ENCODE results near the gene CAMK2A. TPM values are rescaled to one million over a fixed set of nuclear protein-coding genes. Genes with fewer than 3 reads are reported as not detected.
A peak's percentile ranks its signal among the peaks of the same experiment; 100 is the strongest.

CAMK2A gene
- polyA plus RNA-seq, 1 of the 3 experiments (the other 2 are of a cell fraction): 0.10 TPM

DNA sequence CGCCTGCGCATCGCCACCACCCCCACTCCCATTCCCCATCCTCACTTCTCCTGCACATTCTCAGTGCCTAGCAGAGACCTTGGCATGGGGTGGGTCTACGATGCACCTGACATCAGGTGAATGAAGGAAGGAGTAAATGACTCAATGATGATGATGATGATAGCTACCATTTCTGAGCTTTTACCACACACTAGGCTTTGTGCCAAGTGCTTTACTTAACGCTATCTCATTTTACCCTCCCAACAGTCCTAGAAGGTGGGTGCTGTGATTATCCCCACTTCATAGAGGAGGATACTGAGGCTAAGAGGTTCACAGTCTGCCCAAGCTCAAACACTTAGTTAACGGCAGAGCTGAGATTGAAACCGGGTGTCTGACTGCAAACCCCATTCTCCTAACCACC lies 27.1 kb downstream of the CAMK2A start:
- H3K27ac ChIP-seq (ENCODE audit: low read depth in 2 of 2, low read length in 1 of 2): no peak overlapping the region
- no peak for DNase-seq
- H4K20me1 ChIP-seq (ENCODE audit: insufficient read depth): no peaks in the 10 kb centered on the region
- H3K36me3 ChIP-seq (replicated peaks in 1 of 2; ENCODE audit: control insufficient read depth in 1 of 2, insufficient read depth in 2 of 2, low read length in 1 of 2): no peaks in the 10 kb centered on the region
- H3K79me2 ChIP-seq (ENCODE audit: insufficient read depth): no peaks in the 10 kb centered on the region
- WGBS (ENCODE audit: low lambda C conversion rate): 96% methylated on average over 7 of the region's 7 CpGs
- H3K27me3 ChIP-seq (ENCODE audit: insufficient read depth): no peaks in the 10 kb centered on the region
- ChIA-PET POLR2A (interaction anchor here (0.6 to 1.1 kb wide), 2 partner anchors 148 to 173 kb away, joined by 3 read pairs; no protein-coding TSS in a partner anchor), CTCF (interaction anchor here (1.0 to 4.0 kb wide), 4 partner anchors 10 to 88 kb away, joined by 3 to 15 read pairs (median 6); no protein-coding TSS in a partner anchor)
- no peak overlapping the region for H3K9ac ChIP-seq
- no peak overlapping the region; the same call in 1 of the 2 replicates for H3K4me2 ChIP-seq
- H2AFZ ChIP-seq (ENCODE audit: low read depth): no peak overlapping the region
- TF ChIP-seq MXI1 (IDR thresholded peaks at IDR 0.05; ENCODE audit: low read depth, low read length): no peak
- no peak for TF ChIP-seq GABPA (IDR thresholded peaks at IDR 0.05; ENCODE audit: low read depth)
- no peak for TF ChIP-seq TAF1 (IDR thresholded peaks at IDR 0.05; ENCODE audit: borderline replicate concordance, low read depth, low read length)
- TF ChIP-seq, protein P1, sequence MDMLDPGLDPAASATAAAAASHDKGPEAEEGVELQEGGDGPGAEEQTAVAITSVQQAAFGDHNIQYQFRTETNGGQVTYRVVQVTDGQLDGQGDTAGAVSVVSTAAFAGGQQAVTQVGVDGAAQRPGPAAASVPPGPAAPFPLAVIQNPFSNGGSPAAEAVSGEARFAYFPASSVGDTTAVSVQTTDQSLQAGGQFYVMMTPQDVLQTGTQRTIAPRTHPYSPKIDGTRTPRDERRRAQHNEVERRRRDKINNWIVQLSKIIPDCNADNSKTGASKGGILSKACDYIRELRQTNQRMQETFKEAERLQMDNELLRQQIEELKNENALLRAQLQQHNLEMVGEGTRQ (IDR thresholded peaks at IDR 0.05; ENCODE audit: borderline replicate concordance, low read depth, low read length): no peak
- TF ChIP-seq FOXJ3 (CRISPR knock-in tag; IDR thresholded peaks at IDR 0.05): no peak
- no peak overlapping the region for H3K4me3 ChIP-seq (ENCODE audit: low read depth in 2 of 2, low read length in 1 of 2)
- H3K9me2 ChIP-seq: no peaks in the 10 kb centered on the region
- H3K4me1 ChIP-seq (ENCODE audit: control insufficient read depth in 1 of 2, insufficient read depth in 2 of 2, low read depth in 1 of 2, low read length in 1 of 2): peaks cover 19 to 31% of the 10 kb centered on the region in 2 experiments; a peak in 3 of 4 replicates
- no peaks in the 10 kb centered on the region for H3K9me3 ChIP-seq
- H3F3A ChIP-seq (replicated peaks; ENCODE audit: insufficient read depth): no peaks in the 10 kb centered on the region

DNA sequence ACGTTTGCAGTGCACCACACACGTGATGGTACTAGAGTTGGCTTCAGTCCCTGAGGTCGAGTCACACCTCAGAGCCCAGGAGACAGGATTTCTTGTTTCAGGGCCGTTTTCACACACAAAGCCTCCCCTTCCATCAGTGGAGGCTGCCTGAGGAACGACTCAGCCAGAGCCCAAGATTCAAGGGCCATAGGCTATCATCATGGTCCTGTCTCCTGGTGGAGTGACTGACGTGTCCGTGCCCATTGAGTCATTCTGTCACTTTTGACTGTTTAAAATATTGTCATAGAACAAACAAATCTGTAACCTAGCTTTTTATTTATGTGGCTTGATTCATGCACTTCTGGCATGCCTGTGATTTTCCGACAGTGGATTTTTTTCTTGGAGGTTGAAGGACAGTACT lies 28.3 kb downstream of the CAMK2A start:
- Histone ChIP-seq H4K20me1 (ENCODE audit: insufficient read depth) (no peaks in the 10 kb centered on the region), H3K27ac (ENCODE audit: low read depth in 2 of 2, low read length in 1 of 2) (no peak overlapping the region), H2AFZ (ENCODE audit: low read depth) (peak overlapping the region; percentile 75; the same call in 1 of the 2 replicates), H3K27me3 (ENCODE audit: insufficient read depth) (no peaks in the 10 kb centered on the region), H3K4me3 (ENCODE audit: low read depth in 2 of 2, low read length in 1 of 2) (no peak overlapping the region), H3K4me2 (no peak overlapping the region), H3K36me3 (replicated peaks in 1 of 2; ENCODE audit: control insufficient read depth in 1 of 2, insufficient read depth in 2 of 2, low read length in 1 of 2) (no peaks in the 10 kb centered on the region), H3K9me3 (no peaks in the 10 kb centered on the region), H3K79me2 (ENCODE audit: insufficient read depth) (no peaks in the 10 kb centered on the region), H3K4me1 (ENCODE audit: control insufficient read depth in 1 of 2, insufficient read depth in 2 of 2, low read depth in 1 of 2, low read length in 1 of 2) (peaks cover 17 to 25% of the 10 kb centered on the region in 2 experiments; a peak in 3 of 4 replicates), H3K9ac (no peak overlapping the region), H3K9me2 (no peaks in the 10 kb centered on the region), H3F3A (replicated peaks; ENCODE audit: insufficient read depth) (no peaks in the 10 kb centered on the region)
- no peak for DNase-seq
- WGBS (ENCODE audit: low lambda C conversion rate): 49% methylated on average over 3 of the region's 8 CpGs
- TF ChIP-seq, protein P2, sequence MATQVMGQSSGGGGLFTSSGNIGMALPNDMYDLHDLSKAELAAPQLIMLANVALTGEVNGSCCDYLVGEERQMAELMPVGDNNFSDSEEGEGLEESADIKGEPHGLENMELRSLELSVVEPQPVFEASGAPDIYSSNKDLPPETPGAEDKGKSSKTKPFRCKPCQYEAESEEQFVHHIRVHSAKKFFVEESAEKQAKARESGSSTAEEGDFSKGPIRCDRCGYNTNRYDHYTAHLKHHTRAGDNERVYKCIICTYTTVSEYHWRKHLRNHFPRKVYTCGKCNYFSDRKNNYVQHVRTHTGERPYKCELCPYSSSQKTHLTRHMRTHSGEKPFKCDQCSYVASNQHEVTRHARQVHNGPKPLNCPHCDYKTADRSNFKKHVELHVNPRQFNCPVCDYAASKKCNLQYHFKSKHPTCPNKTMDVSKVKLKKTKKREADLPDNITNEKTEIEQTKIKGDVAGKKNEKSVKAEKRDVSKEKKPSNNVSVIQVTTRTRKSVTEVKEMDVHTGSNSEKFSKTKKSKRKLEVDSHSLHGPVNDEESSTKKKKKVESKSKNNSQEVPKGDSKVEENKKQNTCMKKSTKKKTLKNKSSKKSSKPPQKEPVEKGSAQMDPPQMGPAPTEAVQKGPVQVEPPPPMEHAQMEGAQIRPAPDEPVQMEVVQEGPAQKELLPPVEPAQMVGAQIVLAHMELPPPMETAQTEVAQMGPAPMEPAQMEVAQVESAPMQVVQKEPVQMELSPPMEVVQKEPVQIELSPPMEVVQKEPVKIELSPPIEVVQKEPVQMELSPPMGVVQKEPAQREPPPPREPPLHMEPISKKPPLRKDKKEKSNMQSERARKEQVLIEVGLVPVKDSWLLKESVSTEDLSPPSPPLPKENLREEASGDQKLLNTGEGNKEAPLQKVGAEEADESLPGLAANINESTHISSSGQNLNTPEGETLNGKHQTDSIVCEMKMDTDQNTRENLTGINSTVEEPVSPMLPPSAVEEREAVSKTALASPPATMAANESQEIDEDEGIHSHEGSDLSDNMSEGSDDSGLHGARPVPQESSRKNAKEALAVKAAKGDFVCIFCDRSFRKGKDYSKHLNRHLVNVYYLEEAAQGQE (IDR thresholded peaks at IDR 0.05; ENCODE audit: low read depth, low read length): no peak
- no peak for TF ChIP-seq RXRA (IDR thresholded peaks at IDR 0.05; ENCODE audit: borderline replicate concordance, low read depth)
- TF ChIP-seq PBX3 (IDR thresholded peaks at IDR 0.05): peak; percentile 83
- TF ChIP-seq GABPA (IDR thresholded peaks at IDR 0.05; ENCODE audit: low read depth): no peak
- TF ChIP-seq FOSL2 (IDR thresholded peaks at IDR 0.05; ENCODE audit: borderline replicate concordance, low read depth): peak; percentile 24; the same call in 1 of the 2 replicates
- POLR2A ChIA-PET: no interaction called here
- CTCF ChIA-PET: interaction anchor here (1.4 to 4.0 kb wide), 2 partner anchors 89 to 130 kb away, joined by 3 to 15 read pairs; no protein-coding TSS in a partner anchor
